H7 (cell line): ENCODE results near the gene SULT1C2. TPM values are rescaled to one million over a fixed set of nuclear protein-coding genes. Genes with fewer than 3 reads are reported as not detected.
"Not testable (repeated sequence)": the region's sequence is repeated elsewhere in the genome, so short reads cannot be mapped to it uniquely, and the experiment has no call there.

Experiments used
- DNase-seq: peaks from one replicate; pipeline ENCODE4 v3.0.0; 2012
- H3K27me3 ChIP-seq: 2 replicates; pipeline ENCODE4 v1.6.0; 2011; ENCODE audit warnings: mild to moderate bottlenecking, low read length; ENCODE audit not compliant: control insufficient read depth, insufficient read depth
- H3K36me3 ChIP-seq: replicated peaks from 2 replicates; pipeline ENCODE4 v1.5.1; 2011; ENCODE audit warnings: low read length; ENCODE audit not compliant: control insufficient read depth, insufficient read depth
- H3K4me3 ChIP-seq: 2 replicates; pipeline ENCODE4 v1.5.1; 2011; ENCODE audit warnings: low read depth, mild to moderate bottlenecking, control low read depth, low read length, moderate library complexity; ENCODE audit not compliant: insufficient read depth
- total RNA-seq: library from RNA; depleted of rRNA; stranded (reverse); fragments of >200 nt; shearing (Covaris generic); gene quantifications from 2 replicates; pipeline ENCODE4 v1.2.3, GENCODE V29; 2014; rRNA removed

The SULT1C2 gene
- total RNA-seq, 1 experiment from 2014 or later = 1.4 TPM

- DNase-seq = no peak
- H3K36me3 ChIP-seq = no peaks in the 10 kb centered on the region
Measured at GRCh38 chr2:108351889-108352288, 63.2 kb downstream of the SULT1C2 start.

DNA sequence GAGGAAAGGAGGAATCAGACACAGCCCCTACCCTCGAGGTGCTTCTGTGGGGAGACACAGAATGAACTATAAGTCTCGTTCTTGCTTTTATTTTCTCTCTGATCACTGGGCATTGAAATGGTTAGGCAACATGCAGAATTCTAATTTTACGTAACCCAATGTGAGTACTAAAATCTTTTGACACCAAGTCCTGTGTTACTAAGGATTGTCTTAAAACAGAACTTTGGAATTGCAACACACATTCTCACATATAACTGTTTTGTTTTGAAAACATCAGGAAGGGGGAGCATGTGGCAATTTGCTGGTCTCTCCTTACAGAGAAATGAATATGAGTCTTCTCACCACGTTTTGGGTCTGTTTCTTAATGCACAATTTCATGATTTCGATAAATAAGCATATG, 65.4 kb downstream of the SULT1C2 start:
- Histone ChIP-seq H3K4me3 (no peak overlapping the region), H3K36me3 (no peaks in the 10 kb centered on the region), H3K27me3 (no peaks in the 10 kb centered on the region)
- no peak for DNase-seq

More at GRCh38 chr2:108351889-108352288, 63.2 kb downstream of the SULT1C2 start:
- Histone ChIP-seq H3K4me3 (no peak overlapping the region), H3K27me3 (no peaks in the 10 kb centered on the region)

DNA sequence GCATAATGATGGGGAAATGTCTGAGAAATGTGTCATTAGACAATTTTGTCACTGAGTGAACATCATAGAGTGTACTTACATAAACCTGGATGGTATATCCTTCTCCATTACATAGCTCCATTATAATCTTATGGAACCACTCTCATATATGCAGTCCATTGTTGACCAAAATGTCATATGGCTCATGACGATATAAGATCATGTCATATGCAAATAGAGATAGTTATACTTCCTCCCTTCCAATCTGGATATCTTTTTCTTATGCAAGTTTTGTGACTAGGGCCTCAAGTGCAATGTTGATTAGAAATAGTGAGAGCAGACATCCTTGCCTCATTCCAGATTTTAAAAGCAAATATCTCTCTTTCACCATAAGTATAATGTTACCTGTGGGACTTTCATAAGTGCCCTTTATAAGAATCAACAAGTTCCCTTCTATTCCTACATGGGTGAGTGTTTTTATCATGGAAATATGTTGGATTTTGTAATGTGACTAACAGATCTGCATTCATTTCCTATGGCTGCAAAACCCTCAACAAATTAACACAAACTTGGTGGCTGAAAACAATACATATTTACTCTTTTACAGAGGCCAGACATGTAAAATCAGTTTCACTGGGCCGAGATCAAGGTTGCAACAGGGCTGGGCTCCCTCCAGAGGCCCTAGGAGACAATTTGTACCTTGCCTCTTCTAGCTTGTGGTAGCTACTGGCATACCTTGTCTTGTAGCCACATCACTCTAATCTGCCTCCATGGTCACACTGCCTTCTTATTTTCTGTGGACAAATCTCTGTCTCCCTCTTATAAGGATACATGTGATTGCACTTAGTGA, 67.4 kb downstream of the SULT1C2 start:
- no peak overlapping the region for H3K4me3 ChIP-seq
- DNase-seq = no peak

GRCh38 chr2:108359336-108359735, 70.6 kb downstream of the SULT1C2 start:
- H3K27me3 ChIP-seq, H3K4me3 ChIP-seq, DNase-seq, H3K36me3 ChIP-seq: not testable (repeated sequence)

More for the DNA sequence above, 67.4 kb downstream of the SULT1C2 start:
- Histone ChIP-seq H3K36me3 (no peaks in the 10 kb centered on the region), H3K27me3 (no peaks in the 10 kb centered on the region)

Other genes with a start within 250 kb of the SULT1C2 start
- gene SULT1C3, start 48.9 kb upstream of the SULT1C2 start, total RNA-seq = not detected in 2 replicates
- 2.9 and 5.6 TPM in 2 replicates for gene SULT1C4, start 89.1 kb downstream of the SULT1C2 start, total RNA-seq
- 15.8 and 30.1 TPM in 2 replicates for gene GCC2, start 160.3 kb downstream of the SULT1C2 start, total RNA-seq
- gene LIMS1, start 245.6 kb downstream of the SULT1C2 start, total RNA-seq = 53.7 and 58.1 TPM in 2 replicates